ENCODE measurements around the gene MYOZ3.

The MYOZ3 gene

DNA sequence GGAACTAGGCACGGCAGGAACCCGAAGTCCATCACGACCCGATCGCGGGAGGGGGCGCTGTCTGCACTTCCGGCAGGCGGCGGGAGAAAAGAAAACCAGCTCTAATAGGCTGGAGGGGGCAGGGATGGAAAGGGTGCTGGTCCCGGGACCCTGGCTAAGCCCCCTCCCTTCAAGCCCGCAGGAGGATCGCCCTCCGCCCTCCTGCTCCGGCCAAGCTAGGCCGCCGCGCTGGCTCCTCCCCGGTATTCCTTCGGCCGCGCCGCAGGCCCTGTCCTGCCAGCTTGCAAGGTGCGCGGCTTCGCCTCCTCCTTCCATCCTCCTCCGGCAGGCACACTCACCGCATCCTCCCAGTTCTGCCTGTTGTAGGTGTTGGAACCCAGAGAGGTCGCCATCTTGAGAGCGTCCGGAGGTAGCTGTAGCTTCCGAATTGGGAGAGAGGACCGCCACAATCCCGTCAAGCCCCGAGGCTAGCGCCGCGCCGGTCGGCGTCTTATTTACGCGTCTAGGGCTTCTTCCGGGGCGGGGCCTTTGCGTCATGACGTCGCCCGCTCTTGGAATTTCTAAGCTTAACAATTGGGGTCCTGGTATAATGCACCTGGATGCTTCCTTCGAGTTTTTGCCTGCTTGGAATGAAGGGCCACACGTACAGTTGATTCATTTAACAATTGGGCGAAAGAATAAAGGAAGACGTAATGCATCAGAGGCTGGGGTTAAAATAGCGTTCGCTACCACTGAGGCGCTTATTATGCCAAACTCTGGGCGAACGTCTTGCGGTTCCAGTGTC lies 39.7 kb downstream of the MYOZ3 start, which contains the start of gene RBM22:
Gene RBM22, minus strand, starts transcription at position 469 of the 784 bp plus-strand sequence. Its CDS starts 77 bp downstream, at position 392.
- DNase-seq (ENCODE audit: low read depth in 2 of 2) = peak; percentile 89 to 91
- TF ChIP-seq, protein P1, sequence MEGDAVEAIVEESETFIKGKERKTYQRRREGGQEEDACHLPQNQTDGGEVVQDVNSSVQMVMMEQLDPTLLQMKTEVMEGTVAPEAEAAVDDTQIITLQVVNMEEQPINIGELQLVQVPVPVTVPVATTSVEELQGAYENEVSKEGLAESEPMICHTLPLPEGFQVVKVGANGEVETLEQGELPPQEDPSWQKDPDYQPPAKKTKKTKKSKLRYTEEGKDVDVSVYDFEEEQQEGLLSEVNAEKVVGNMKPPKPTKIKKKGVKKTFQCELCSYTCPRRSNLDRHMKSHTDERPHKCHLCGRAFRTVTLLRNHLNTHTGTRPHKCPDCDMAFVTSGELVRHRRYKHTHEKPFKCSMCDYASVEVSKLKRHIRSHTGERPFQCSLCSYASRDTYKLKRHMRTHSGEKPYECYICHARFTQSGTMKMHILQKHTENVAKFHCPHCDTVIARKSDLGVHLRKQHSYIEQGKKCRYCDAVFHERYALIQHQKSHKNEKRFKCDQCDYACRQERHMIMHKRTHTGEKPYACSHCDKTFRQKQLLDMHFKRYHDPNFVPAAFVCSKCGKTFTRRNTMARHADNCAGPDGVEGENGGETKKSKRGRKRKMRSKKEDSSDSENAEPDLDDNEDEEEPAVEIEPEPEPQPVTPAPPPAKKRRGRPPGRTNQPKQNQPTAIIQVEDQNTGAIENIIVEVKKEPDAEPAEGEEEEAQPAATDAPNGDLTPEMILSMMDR (IDR thresholded peaks at IDR 0.05; ENCODE audit: low read depth, low read length) = peak; percentile 59
- peak within 1 kb of the TSS; percentile 97 to 99 for H3K4me3 ChIP-seq (replicated peaks in 1 of 2; ENCODE audit: low read depth in 2 of 2, low read length in 2 of 2)

DNA sequence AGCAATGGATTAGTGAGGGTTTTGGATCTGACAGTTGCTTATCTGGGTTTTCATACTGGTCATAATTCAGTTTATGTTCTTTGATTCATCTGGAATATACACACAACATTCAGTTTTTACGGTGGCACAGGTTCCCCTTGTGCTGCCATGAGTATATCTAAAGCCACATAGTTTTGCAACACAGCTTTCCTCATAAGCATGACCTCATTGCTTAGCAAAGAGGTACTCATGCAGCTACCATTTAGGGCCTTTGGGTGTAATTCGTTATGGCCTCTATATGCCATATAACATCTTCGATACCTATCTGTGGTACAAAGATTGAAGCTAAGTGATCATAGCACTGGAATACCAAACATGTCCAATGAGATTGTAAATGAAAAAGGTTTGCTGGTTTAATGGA lies 42.7 kb downstream of the MYOZ3 start:
- DNase-seq (ENCODE audit: low read depth in 2 of 2) = peak in 1 of 2 donors; percentile 28
- TF ChIP-seq, protein P1 (IDR thresholded peaks at IDR 0.05; ENCODE audit: low read depth, low read length) = no peak

DNA sequence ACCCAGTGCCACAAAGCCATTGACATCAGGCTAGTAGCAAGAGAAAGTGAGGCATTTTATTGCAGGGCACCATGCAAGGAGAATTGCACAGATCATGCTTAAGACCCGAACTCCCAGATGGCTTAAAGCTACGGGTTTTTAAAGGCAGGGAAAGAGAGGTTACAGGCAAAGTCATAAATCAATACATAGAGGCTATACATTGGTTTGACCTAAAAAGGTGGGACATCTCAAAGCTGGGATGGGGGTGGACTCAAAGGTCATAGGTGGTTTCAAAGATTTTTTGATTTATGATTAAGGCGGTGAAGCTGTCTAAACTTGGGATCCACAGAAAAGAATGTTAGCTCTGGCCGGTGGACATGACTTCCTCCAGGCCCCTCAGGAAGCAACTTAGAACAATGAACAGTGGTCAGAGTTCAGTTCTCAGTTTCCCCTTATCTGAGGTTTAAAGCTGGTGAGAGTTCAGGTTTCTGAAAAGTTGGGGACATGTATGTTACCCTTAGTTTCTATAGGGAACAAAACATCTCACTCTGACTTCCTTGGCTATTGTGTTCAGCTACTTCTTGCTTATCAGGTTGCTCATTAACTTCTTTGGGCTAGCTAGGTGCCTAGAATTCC lies 45.8 kb downstream of the MYOZ3 start:
- TF ChIP-seq, protein P1 (IDR thresholded peaks at IDR 0.05; ENCODE audit: low read depth, low read length) = no peak
- DNase-seq (ENCODE audit: low read depth in 2 of 2) = no peak
- H3K4me3 ChIP-seq (replicated peaks in 1 of 2; ENCODE audit: low read depth in 2 of 2, low read length in 2 of 2) = no peak overlapping the region

More for the DNA sequence above, 42.7 kb downstream of the MYOZ3 start:
- H3K4me3 ChIP-seq (replicated peaks in 1 of 2; ENCODE audit: low read depth in 2 of 2, low read length in 2 of 2) = no peak overlapping the region

DNA sequence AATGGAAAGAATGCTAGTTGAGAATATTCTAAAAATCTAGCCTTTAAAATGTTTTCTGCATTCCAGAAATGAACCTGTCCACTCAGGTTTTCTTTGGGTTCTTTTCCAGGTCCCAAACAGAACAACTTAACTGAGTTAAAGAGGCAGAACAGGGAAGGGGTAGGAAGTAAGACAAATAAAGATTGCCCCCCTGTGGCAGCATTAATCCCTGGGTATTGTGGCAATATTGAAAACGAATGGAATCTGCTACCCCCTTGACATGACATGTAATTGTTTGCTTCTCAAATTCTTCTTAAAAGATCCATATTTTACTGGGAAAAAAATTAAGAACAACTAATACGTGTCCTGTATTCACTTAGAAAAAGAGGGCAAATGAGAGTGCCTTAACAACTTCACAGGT lies 49.1 kb downstream of the MYOZ3 start:
- TF ChIP-seq, protein P1 (IDR thresholded peaks at IDR 0.05; ENCODE audit: low read depth, low read length) = peak; percentile 11
- DNase-seq (ENCODE audit: low read depth in 2 of 2) = peak in 1 of 2 donors; percentile 36
- H3K4me3 ChIP-seq (replicated peaks in 1 of 2; ENCODE audit: low read depth in 2 of 2, low read length in 2 of 2) = no peak overlapping the region

DNA sequence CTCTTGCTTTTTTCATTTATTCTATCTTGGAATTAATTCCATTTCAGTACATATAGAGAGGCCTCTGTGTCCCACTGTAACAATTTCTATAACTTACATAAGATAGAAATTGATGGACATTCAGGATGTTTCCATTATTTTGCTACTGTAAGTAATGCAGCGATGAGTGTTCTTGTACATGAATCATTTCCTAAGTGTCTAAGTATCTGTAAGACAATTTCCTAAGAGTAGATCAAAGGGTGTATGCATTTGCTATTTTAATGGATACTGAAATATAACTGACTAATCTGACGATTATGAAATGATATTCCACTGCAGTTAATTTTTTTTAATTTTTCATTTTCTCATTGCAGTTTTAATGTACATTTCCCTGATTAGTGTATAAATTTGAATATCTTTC lies 62.8 kb downstream of the MYOZ3 start:
- TF ChIP-seq, protein P1 (IDR thresholded peaks at IDR 0.05; ENCODE audit: low read depth, low read length) = no peak
- H3K4me3 ChIP-seq (replicated peaks in 1 of 2; ENCODE audit: low read depth in 2 of 2, low read length in 2 of 2) = no peak overlapping the region
- peak in 1 of 2 donors; percentile 59 for DNase-seq (ENCODE audit: low read depth in 2 of 2)
